HEK293T (cell line): ENCODE data around the gene MT1X.
"Not testable (repeated sequence)": the region's sequence is repeated elsewhere in the genome, so short reads cannot be mapped to it uniquely, and the experiment has no call there.

Source experiments
- CTCF ChIA-PET: fragments of 350-600 bp; formaldehyde crosslinking; extraction: SDS; loops from one replicate; lab custom pipeline; 2021; ENCODE audit warnings: antibody characterized with exemption, inconsistent platforms; lab: Yijun Ruan, JAX
- POLR2A ChIA-PET: fragments of 350-600 bp; formaldehyde crosslinking; extraction: SDS; loops from one replicate; lab custom pipeline; 2020; ENCODE audit warnings: antibody characterized with exemption, inconsistent platforms; lab: Yijun Ruan, JAX
- DNase-seq: peaks from one replicate; pipeline ENCODE4 v3.0.0; 2012; ENCODE audit warnings: mixed read lengths; ENCODE audit errors: extremely low spot score
- ARNT ChIP-seq: fragments of 450-650 bp; IDR thresholded peaks from 2 replicates; pipeline ENCODE4 v1.6.1; 2017; ENCODE audit warnings: mild to moderate bottlenecking
- BHLHE40 ChIP-seq: fragments of 450-650 bp; IDR thresholded peaks from 2 replicates; pipeline ENCODE4 v1.6.1; 2016; ENCODE audit warnings: mild to moderate bottlenecking, moderate library complexity, borderline replicate concordance
- CTBP1 ChIP-seq: fragments of 450-650 bp; IDR thresholded peaks from 2 replicates; pipeline ENCODE4 v1.6.1; 2016; ENCODE audit warnings: borderline replicate concordance
- ELF4 ChIP-seq: fragments of 450-650 bp; IDR thresholded peaks from 2 replicates; pipeline ENCODE4 v1.6.1; 2017; ENCODE audit warnings: antibody characterized with exemption
- FOXA1 ChIP-seq: fragments of 450-650 bp; IDR thresholded peaks from 2 replicates; pipeline ENCODE4 v1.6.1; 2016; ENCODE audit warnings: mild to moderate bottlenecking
- FOXK2 ChIP-seq: fragments of 450-650 bp; IDR thresholded peaks from 2 replicates; pipeline ENCODE4 v1.6.1; 2016; ENCODE audit warnings: mild to moderate bottlenecking
- FOXM1 ChIP-seq: fragments of 450-650 bp; IDR thresholded peaks from 2 replicates; pipeline ENCODE4 v1.6.1; 2017; ENCODE audit warnings: mild to moderate bottlenecking, borderline replicate concordance
- HDGF ChIP-seq: fragments of 450-650 bp; IDR thresholded peaks from 2 replicates; pipeline ENCODE4 v1.6.1; 2017; ENCODE audit warnings: antibody characterized with exemption, borderline replicate concordance
- L3MBTL2 ChIP-seq: fragments of 450-650 bp; conservative IDR thresholded peaks from 2 replicates; pipeline ENCODE4 v1.6.1; 2016; ENCODE audit warnings: mild to moderate bottlenecking
- LEF1 ChIP-seq: fragments of 450-650 bp; IDR thresholded peaks from 2 replicates; pipeline ENCODE4 v1.6.1; 2017; ENCODE audit warnings: mild to moderate bottlenecking, borderline replicate concordance
- NFRKB ChIP-seq: fragments of 450-650 bp; IDR thresholded peaks from 2 replicates; pipeline ENCODE4 v1.6.1; 2016; ENCODE audit warnings: mild to moderate bottlenecking, moderate library complexity
- PKNOX1 ChIP-seq: fragments of 450-650 bp; IDR thresholded peaks from 2 replicates; pipeline ENCODE4 v1.6.1; 2016
- SP1 ChIP-seq: fragments of 450-650 bp; IDR thresholded peaks from 2 replicates; pipeline ENCODE4 v1.6.1; 2017
- SUZ12 ChIP-seq: fragments of 450-650 bp; IDR thresholded peaks from 2 replicates; pipeline ENCODE4 v1.6.1; 2016; ENCODE audit warnings: mild to moderate bottlenecking
- TARDBP ChIP-seq: fragments of 450-650 bp; IDR thresholded peaks from 2 replicates; pipeline ENCODE4 v1.6.1; 2016
- ZNF384 ChIP-seq: fragments of 450-650 bp; IDR thresholded peaks from 2 replicates; pipeline ENCODE4 v1.6.1; 2016

MT1X gene

GRCh38 chr16:56713794-56714193 lies 31.5 kb downstream of the MT1X start:
- ChIA-PET POLR2A (no interaction called here), CTCF (interaction anchor here (0.7 kb wide), 1 partner anchor 150 kb away, joined by 3 read pairs; no protein-coding TSS in a partner anchor)
- DNase-seq = no peak
- TF ChIP-seq TARDBP (no peak), LEF1 (no peak), ZNF384 (no peak), L3MBTL2 (no peak), BHLHE40 (no peak), CTBP1 (no peak), SUZ12 (no peak), FOXA1 (no peak), ARNT (no peak), NFRKB (no peak), SP1 (no peak), FOXK2 (no peak), HDGF (no peak), PKNOX1 (no peak), FOXM1 (no peak), ELF4 (no peak)

- ChIA-PET POLR2A (no interaction called here), CTCF (no interaction called here)
- TF ChIP-seq ARNT (no peak), PKNOX1 (no peak)
- no peak for DNase-seq
These were observed 32.9 kb downstream of the MT1X start for GRCh38 chr16:56715126-56715525.

DNA sequence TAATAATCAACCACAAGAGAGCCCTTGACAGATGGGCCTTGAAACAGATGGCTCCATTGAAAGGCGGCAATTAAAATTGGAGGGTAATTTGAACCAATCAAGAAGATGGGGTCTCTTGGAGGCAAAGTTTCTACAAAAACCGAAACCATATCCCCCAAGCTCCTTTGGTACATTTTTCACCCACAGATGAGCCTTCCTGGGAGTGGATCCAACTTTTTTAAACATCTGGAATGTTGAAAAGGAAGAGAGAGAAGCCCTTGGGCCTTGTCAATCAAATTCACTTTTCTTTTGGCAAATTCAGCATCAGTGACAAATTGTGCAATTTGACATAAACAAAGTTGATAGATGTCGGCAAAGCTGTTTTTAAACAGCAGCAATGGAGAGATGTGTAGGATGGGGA lies 34.5 kb downstream of the MT1X start:
- ChIA-PET POLR2A (no interaction called here), CTCF (interaction anchor here (0.7 kb wide), 1 partner anchor 11 kb away, joined by 4 read pairs; no protein-coding TSS in a partner anchor)

GRCh38 chr16:56717532-56717931 lies 35.3 kb downstream of the MT1X start:
- POLR2A ChIA-PET = not testable (repeated sequence)

More for the DNA sequence above, 34.5 kb downstream of the MT1X start:
- TF ChIP-seq PKNOX1 = 0 out of 2 replicates have a peak, but pooled peaks have one; percentile 6
- no peak for TF ChIP-seq ELF4
- TF ChIP-seq SUZ12 = no peak
- DNase-seq = no peak

GRCh38 chr16:56722200-56722842 lies 40.1 kb downstream of the MT1X start:
- no peak for DNase-seq
- ChIA-PET CTCF (no interaction called here), POLR2A (no interaction called here)
- TF ChIP-seq LEF1 (no peak), FOXA1 (no peak), HDGF (no peak), FOXK2 (no peak), SUZ12 (no peak), PKNOX1 (no peak), TARDBP (no peak), ARNT (no peak), CTBP1 (no peak), ZNF384 (no peak), NFRKB (no peak), ELF4 (no peak), SP1 (no peak), FOXM1 (no peak)

More at GRCh38 chr16:56717532-56717931, 35.3 kb downstream of the MT1X start:
- CTCF ChIA-PET = interaction anchor here (0.7 kb wide), 1 partner anchor 10 kb away, joined by 4 read pairs; no protein-coding TSS in a partner anchor
- DNase-seq = not testable (repeated sequence)

DNA sequence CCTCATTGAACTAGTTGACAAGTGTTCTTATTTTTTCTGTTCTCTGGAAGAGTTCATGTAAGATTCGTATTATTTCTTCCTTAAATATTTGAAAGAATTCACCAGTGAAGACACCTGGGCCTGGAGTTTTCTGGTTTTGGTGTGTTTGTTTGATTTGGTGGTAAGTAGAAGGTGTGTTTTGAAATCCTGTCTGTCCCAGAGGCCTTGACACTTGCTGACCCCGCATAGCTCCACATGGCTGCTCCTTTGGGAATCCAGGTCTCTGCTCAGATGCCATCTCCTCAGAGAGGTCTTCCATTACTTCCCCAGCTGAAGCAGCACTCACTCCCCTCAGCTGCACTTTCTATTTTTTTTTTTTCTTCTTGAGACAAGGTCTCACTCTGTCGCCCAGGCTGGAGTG lies 41.9 kb downstream of the MT1X start:
- ChIA-PET CTCF (no interaction called here), POLR2A (no interaction called here)
- no peak for DNase-seq
- TF ChIP-seq HDGF = no peak
- TF ChIP-seq NFRKB = no peak
- TF ChIP-seq BHLHE40 = no peak
- TF ChIP-seq L3MBTL2 = no peak
- TF ChIP-seq TARDBP = no peak
- TF ChIP-seq SUZ12 = no peak
- no peak for TF ChIP-seq ELF4
- TF ChIP-seq FOXA1 = no peak
- no peak for TF ChIP-seq ZNF384
- TF ChIP-seq LEF1 = no peak
- TF ChIP-seq FOXK2 = no peak
- TF ChIP-seq PKNOX1 = no peak
- TF ChIP-seq CTBP1 = no peak
- TF ChIP-seq SP1 = no peak
- no peak for TF ChIP-seq FOXM1
- no peak for TF ChIP-seq ARNT
